ENCODE data around the gene DNAL1.
A peak's percentile ranks its signal among the peaks of the same experiment; 100 is the strongest.

Gene DNAL1

DNA sequence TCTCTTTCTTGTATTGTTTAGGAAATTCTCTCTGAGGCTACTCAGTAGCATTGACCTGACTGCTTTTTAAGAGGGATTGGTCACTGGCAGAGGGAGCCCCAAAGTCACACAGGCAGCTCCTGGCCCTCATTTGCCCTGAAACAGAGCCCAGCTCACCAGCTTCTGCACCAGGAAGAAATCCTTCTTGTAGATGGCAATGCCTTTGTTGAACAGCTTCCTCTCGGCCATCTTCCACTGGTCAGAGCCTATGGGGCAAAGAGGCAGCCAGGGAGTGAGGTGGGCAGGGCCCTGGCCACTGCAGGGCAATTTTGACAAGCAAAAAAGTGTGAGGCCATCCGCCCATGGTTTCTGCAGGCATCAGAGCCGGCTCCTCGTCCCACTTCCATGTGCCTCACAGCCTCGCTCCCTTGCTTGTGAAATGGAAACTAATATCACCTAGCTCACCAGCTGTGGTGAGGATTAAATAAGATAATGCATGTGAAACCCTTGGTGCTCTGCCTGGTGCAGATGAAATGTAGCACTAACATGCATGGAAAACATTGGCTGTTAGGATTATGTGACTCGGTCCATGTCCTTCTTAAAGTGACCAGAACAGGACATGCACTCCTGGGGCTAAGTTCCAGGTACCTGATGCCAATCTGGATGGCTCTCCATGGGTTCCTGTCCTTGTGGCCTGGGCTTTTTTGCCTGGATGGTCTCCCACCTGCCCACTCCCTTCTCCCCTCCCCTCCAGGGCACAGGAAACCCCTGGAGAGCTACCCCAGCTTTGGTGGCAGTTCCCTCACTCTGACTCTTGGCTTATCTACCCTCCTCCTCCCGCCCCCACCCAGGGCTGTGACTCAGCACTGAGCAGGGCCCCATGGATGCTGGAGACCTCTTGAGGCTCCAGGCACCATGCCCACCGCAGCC, 80.6 kb downstream of the DNAL1 start:
- DNase-seq = no peak

DNA sequence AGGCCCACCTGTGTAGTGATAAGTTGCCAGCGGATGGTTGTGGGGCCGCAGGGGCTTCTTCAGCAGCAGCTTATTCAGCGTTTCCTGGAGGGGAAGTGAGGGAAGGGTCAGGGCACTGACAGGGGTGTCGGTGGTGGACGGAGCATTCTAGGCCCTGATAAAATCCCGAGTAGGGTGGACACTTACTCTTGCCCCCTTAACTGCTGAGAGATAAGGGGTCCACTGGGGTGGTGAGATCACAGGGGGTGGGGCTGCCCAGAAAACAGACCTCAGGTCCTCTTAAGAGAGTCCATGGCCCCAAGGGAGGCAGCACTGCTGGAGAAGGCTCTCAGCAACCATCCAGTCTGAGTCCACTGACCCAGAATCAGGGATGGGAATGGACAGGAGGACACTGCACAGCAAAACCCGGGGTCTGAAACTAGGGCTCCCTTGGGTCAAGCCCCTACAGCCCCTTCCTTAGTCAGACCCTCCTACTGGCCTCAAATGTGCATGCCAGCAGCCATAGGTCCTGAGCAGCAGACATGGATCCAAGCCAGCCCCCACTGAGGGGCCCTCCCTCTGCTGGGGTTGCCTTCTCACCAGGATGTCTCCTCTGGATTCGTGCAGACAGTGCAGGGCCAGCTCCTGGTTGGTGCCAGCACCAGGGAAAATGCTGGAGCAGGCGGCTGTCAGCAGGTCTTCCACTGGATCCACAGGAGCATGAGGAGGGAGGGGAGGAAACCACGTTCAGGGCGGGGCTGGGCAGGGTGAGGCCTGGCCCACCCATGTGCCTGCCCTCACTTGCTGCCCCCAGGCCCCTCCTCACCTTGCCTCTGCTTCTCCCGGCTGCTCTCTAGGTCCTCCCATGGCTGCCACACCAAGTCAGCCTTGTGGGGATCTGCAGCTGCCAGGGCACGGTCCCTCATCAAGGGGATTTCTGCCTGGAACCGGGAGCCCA, 81.5 kb downstream of the DNAL1 start:
- DNase-seq = no peak

DNA sequence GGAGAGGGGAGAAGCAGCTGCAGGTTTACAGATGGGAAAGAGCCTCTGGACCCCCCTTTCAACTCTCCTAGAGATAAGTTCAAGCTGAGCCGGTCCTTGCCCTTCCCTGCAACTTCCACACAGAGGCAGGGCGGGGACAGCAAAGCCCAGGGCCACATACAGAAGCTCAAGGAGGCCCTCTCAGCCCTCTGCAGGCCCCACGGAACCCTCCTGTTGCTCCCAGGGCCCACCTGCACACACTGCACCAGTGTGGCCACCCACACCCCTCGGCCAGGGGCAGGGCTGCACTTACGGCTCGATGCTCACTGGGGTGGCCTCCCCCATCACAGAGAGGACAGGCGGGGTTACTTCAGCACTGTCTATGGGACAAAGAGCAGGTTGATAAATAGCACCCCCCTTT, 82.4 kb downstream of the DNAL1 start:
- DNase-seq = no peak

DNA sequence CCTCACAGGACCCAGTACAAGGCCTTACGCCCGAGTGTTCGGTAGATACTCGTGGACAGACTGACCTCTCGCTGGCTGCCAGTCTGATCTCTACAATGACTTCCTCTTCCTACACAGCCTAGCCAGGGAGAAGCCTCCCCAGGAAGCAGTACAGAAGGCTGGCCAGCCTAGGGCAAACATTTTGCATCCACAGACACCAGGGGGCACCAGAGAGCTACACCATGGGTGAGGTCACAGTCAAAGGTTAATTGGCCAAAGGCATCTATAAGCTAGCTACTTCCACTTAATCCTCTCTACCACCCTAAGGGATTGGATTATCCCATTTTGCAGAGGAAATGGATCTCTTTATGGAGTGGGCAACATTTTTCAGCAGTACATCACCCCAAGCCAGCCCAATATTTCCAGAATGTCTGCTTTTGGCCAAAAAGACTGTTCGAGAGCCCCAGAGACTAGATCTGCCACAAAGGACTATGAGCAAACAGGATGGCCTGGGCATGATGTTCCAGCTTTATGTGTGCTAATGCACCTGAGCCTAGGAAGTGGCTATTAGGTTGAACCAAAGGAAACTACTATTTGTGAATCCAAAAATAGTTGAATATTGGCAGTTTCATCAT, 84.0 kb downstream of the DNAL1 start:
- DNase-seq = peak; percentile 87

DNA sequence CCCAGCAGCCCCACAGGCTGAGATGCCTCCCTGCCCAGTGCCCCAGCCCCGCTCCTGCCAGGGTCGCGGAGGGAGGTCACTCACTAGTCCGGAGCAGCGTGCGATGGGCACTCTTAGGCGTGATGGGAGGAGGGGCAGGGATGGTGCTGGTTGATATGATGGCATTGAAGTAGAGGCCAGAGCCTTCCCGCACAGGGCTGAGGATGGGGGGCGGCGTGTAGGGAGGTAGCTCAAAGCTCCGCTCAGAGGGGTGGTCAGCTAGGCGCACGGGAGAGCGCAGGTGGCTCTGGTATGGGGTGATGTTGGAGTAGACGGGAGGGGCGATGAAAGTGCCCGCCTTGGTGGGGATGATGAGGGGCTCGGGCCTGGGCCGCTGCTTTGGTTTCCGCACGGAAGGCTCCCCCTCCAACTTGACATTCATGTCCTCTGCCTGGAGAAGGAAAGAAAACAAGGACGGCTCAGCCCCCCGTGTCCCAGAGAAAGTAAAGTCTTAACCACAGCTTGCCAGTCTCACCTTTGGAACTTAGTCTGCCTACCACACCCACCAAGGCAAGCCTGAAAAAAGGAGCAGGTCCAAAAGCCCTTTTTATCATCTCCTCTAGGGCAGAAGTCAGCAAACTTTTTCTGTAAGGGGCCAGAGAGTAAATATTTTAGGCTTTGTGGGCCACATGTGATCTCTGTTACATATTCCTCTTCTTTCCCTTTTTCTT, 84.9 kb downstream of the DNAL1 start:
- DNase-seq = no peak

DNA sequence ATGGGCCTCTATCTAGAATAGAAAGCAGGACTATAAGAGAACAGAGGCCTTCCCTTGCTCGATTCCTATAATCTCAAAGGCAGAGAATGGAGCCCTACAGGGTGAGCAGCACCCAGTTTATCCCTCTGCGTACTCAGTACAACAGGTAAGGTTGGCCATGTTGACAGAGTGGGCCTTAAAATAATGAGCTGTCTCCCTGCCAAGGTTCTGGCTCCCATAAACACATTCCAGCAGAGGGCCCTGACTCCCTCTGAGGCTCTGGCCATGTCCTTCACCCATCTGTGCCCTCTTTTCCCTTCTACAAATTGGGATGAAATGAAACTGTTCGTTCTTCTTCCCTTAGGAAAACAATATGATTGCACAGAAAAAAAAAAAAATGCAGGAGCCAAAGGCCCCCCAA, 86.3 kb downstream of the DNAL1 start:
- no peak for DNase-seq

DNA sequence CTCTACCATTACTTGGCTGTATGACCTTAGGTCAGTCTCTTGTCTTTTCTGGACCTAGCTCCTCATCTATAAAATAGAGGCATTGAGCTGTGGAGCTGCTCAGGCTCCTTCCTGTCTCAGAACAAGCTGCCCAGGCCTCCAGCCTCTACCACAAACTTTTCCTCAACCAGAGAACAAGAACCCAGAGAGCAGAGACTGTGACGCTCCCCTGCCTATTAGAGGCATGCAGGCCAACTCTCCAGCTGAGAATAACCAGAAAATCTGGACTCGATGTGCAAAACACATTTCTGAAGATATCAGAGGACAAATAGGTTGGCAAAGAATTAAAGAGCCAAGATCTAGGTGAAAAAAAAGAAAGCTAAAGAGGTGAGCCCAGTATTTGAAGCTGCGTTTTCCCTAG, 87.2 kb downstream of the DNAL1 start:
- DNase-seq = no peak

DNA sequence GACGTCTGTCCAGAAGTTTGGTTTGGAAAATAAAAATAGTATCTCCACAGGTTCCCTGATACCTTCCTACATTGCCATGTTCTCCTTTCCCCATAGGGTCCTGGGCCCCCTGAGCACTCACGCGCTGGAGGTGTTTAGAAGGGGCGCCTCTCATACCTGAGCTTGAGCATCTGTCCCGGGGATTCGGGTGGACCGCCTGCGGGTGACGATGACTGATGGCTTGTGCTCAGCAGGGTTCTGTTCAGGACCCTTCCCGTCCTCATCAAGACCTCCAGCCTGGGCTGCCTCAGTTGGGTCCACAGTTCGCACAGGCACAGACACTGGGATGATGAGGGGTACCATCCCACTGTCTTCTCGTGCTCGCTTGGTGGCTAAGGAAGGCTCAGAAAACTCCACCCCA, 92.1 kb downstream of the DNAL1 start:
- no peak for DNase-seq

DNA sequence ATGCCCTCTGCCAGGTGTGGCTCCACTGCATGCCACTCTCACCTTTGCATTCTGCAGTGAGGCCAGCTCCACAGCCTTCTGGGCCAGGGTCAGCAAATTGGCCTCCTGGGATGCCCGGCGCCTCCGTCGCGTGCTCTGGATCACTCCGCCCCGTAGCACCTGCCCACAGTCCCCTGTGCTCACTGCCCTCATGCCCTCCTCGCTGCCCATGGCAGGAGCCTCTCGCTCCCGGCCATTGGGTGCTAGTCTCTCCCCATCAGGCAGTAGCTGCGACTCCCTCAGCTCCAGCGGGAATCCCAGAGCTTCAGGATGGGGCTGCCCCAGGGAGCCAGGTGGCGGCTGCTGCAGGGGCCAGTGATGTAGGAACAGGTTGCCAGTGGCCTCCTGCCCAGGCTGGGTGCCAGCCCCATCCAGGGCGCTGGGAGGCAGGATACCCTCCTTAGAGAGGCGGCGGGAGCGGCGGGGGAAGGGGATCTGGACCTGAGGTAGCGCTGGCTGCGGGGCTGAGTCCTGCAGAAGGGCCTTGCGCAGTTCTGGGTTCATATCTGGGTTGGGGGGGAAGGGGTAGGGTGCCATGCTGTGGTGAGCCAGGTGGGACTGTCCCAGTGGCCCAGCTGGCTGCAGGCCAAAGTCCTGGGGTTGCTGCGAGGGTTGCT, 93.9 kb downstream of the DNAL1 start:
- no peak for DNase-seq

DNA sequence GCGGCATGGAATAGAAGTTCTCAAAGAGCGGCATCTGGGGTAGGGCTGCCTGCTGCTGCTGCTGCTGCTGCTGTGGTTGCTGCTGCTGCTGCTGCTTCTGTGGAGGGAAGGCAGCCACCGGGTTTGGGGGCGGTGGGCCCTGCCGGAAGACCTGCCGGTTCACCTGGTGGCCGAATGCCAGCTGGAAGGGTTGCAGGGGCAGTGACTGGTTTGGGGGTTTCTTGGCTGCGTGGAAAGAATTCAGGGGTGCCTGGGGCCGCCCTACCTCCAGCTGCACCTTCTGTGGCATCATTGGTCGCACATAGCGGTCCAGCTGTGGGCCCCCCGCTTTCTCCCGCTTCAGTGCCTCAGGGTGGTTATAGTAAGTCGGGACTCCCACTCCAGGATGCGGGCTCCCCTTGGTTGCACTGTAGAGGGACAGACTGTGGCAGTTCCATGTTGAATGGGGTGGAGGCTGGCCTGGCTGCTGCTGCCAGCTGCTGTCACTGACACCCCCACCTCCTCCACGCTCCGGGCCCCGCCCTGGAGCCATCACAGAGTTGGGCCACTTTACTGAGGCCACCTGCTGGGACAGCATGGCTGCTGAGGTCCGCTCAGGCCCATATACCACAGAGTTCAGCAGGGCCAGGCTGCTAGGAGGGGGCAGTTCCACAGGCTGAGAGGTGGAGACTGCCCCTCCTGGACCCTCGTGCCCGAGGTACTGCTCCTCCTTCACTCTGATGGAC, 94.5 kb downstream of the DNAL1 start:
- DNase-seq = peak; percentile 22

DNA sequence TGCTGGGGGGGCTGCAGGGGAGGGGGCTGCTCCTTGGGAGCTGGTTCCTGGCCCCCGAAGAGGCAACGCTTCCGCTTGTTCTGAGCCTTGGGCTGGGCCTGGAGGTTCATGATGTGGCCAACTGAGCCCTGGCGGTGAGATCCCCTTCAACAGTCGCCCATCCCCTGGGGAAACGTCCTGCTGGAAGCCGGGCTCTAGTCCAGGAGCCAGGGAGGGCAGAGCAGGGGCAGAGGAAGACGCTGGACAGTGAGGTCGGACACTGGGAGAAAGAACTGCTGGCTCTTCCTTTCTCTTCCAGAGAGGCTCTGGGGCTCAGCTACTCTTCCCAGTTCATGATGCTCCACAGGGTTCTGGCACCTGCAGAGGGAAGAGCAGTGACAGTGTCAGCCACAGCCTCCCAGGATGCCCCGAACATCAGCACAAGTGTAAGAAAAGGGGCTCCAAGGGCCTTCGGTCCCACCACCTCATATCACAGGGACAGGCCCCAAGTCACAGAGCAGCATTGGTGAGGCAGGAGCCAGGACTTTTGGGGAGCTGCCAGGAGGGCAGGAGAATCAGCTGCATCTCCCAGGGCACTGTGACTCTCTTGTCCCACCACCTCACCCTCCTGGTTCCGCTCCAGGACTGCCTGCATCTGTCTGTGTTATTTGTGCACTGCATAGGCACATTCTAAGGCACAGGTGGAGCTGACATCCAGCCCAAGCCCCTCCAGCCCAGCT, 95.3 kb downstream of the DNAL1 start:
- DNase-seq = no peak

DNA sequence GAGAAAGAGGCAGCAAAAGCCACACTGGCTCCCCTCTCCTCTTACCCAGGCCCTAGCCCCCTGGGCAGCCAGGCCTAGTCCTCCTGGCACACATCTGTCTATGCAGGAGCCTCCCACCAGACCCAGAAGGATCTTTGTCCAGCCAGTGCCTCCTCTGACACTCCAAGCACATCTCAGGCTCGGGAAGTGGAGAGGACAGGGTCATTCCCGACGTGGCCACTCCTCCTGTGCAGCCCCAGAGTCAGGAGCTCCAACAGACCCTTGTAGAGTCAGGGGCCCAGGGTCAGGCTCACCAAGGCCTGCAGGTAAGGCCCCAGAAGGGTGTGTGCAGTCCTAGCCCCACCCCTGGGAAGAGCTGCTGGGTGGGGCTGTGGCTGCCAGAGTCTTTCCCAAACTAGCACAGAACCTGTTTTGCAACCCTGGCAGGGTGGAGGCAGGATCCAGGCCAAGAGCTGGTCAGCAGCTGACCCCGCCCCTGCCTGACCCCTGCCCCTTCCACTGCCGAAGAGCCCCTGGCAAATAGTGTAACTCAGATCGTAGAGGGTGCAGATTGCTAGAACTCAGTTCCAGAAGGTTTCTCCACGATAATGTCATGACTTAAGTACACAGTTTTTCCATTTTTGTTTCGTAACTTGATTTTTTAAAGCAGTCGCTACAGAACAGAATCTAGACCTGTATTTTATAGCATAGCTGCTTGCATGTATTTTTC, 96.0 kb downstream of the DNAL1 start:
- no peak for DNase-seq

DNA sequence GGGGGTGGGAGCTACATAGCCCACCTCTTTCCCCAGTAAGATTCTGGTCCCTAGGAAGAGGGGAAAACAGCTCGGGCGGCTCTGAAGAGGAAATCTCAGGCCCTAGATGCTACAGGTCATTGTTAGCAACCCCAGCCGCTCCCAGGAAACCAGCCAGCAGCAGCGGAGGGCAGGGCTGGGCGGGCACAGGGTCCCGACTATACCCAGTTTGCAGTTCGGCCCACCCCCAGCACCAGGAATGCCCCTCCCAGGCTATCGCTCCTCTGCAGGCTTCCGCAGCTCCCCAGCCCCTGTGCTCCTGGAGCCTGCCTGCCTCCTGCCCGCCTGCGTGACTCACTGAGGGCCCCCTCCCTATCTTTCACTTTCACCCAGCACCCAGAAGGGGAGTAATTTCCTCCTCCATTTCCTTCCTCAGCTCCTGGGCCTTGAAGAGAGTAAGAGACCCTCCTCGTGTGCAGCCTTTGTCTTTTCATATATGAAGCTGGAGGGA, 96.6 kb downstream of the DNAL1 start:
- no peak for DNase-seq

DNA sequence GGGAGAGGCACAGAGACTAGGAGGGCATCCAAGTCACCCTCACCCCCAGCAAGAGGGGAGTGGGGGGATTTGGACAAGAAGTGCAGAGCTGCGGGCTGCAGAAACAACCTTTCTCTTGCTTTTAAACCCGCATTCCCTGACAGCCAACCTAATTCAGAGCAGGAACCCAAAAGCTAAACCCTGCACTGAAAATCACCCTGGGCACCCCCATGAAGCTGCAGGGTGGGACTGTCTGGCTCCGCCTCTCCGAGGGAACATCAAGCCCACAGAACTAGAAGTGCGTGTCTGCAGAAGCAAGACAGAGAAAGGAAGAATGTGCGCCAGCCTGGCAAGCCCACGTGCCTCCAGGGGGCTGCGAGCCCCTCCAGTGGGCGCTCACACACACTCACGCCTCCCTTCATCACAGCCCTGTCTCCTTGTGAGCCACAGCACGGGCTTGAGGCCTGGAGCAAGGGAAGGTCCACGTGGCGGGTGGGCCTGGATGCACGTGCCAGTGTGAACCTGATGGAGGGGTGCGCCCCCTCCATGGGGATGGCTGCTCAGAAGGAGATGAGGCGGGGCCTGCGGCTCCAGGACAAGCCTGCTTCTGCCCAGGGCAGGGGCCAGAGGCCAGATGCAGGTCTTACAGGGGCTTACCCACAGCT, 97.2 kb downstream of the DNAL1 start:
- DNase-seq = no peak

DNA sequence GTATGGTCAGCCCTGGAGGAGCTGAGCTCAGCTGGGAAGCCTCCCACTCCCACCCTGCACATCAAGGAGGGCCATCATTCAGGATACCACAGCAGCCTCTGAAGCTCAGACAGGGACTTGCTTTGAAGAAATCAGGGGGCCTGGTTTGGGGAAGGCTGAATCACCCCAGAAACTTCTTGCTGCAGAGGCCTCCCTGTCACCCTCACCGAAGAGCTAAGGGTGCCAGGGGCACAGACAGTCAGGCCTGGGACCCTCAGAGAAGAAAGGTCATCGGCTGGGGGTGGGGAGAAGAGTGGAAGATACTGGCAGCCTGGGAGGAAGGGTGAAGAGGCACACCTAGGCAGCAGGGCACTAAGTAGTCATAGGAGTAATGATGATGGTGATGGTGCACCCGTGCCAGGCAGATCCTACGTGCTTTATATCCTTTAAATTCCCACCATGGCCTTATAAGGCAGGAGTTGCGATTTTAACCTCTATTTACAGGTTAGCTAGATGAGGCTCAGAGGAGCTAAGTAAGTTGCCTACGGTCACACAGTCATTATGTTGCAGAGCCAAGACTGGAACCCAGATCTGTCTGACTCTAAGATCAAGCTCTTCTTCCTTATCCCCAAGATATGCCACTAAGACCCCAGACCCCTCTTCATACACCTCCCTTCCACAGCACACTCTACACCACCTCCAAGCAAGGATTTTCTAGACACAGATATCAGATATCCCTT, 97.9 kb downstream of the DNAL1 start:
- no peak for DNase-seq

DNA sequence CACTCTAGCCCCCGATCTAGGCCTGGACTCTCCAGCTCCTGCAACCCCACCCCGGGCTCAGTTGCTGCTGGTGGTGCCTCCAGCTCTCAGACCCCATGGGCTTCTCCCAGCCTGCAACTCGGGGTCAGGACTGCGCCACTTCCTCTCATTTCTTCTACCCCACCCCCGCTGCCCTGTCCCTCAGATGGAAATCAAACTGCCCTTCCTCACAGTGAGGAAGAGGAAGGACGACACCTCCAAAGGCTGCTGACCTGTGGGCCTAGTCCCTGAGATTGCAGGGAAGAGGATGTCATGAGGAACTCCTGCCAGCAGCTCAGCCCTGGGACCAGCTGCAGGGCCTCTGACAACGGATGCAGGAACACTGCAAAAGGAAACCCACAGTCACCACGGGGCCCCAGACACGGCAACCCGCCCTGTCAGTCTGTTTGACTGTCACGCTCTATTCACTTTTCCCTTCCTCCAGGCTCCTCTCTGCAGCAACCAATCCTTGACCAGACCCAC, 98.7 kb downstream of the DNAL1 start:
- DNase-seq = no peak

DNA sequence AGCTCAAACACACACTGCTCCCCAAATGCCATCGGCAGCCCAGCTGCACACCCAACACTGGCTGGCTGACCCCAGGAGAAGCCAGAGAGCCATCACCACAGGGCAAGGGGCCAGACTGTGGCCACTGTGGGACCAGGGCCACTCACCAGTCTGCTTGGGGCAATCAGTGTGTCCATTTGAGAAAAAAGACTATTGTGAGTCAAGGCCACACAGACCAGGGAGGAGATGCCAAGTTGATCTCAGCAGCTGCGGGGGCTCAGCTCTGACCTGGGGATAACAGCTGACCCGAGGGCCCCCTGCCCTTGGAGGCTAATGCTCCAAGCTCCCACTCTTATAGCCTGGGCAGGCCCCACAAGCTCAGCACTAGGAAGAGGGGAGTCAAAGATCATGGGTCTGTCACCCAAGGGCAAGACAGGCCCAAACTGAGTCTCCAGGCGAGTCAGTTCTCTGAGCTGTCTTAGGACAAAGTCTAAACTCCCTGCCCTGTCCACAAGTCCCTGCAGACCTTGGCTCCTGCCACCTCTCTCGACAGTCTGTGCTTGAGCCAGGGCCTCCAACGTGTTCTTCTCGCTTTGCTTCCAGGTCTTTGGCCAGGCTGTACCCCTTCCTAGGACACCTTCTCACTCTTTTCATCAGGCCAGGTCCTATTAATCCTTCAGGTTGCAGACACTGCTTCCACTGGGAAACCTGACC, 99.5 kb downstream of the DNAL1 start:
- no peak for DNase-seq

Data from NCI-H1694 (cell line).